HEK293 (cell line): ENCODE data around the gene TLL1.
A peak's percentile ranks its signal among the peaks of the same experiment; 100 is the strongest.

Source experiments
- CTCF ChIA-PET: fragments of 350-600 bp; formaldehyde crosslinking; extraction: SDS; loops from one replicate; lab custom pipeline; 2021; ENCODE audit warnings: antibody characterized with exemption; lab: Yijun Ruan, JAX
- POLR2A ChIA-PET: fragments of 300-600 bp; formaldehyde crosslinking; extraction: SDS; loops from one replicate; lab custom pipeline; 2020; ENCODE audit warnings: antibody characterized with exemption, inconsistent platforms; lab: Yijun Ruan, JAX
- H3K27ac ChIP-seq: fragments of 200-500 bp; sonication (Bioruptor generic); 2 replicates; pipeline ENCODE4 v1.5.1; 2014; ENCODE audit warnings: low read depth, low read length, control low read depth, inconsistent platforms; ENCODE audit errors: extremely low read depth
- H3K36me3 ChIP-seq, 2 experiments: fragments of 200-500 bp in 1 of 2; sonication (Bioruptor generic) in 1 of 2; 1 replicate in 1 of 2; 2 replicates in 1 of 2; pipeline ENCODE4 v1.5.1; 2014 to 2017; ENCODE audit warnings: inconsistent platforms in 2 of 2, low read length in 2 of 2; ENCODE audit not compliant: control insufficient read depth in 2 of 2, insufficient read depth in 1 of 2
- H3K4me1 ChIP-seq: fragments of 200-500 bp; sonication (Bioruptor generic); 2 replicates; pipeline ENCODE4 v1.5.1; 2014; ENCODE audit warnings: mild to moderate bottlenecking, low read length, inconsistent platforms; ENCODE audit not compliant: control insufficient read depth, insufficient read depth
- H3K4me3 ChIP-seq: 2 replicates; pipeline ENCODE4 v1.5.1; 2011; ENCODE audit warnings: low read depth, mild to moderate bottlenecking, control low read depth, low read length, moderate library complexity
- H3K9me3 ChIP-seq: fragments of 200-500 bp; sonication (Bioruptor generic); 2 replicates; pipeline ENCODE4 v1.5.1; 2014; ENCODE audit warnings: low read depth, low read length, inconsistent platforms; ENCODE audit not compliant: control insufficient read depth, insufficient read depth
- IKZF3 ChIP-seq: fragments of 450-650 bp; IDR thresholded peaks from 2 replicates; pipeline ENCODE4 v1.5.0; 2018; ENCODE audit warnings: missing biosample characterization, mild to moderate bottlenecking, missing genetic modification characterization, moderate library complexity
- KLF1 ChIP-seq: fragments of 450-650 bp; formaldehyde crosslinking; IDR thresholded peaks from 2 replicates; pipeline ENCODE4 v1.5.1; 2016; ENCODE audit warnings: missing biosample characterization, missing genetic modification characterization
- KLF17 ChIP-seq: fragments of 450-650 bp; formaldehyde crosslinking; IDR thresholded peaks from 2 replicates; pipeline ENCODE4 v1.5.1; 2016; ENCODE audit warnings: missing biosample characterization, missing genetic modification characterization
- SP2 ChIP-seq: fragments of 450-650 bp; formaldehyde crosslinking; IDR thresholded peaks from 2 replicates; pipeline ENCODE4 v1.5.1; 2016; ENCODE audit warnings: missing biosample characterization, missing genetic modification characterization
- ZBTB17 ChIP-seq: fragments of 450-650 bp; formaldehyde crosslinking; IDR thresholded peaks from 2 replicates; pipeline ENCODE4 v1.5.1; 2016; ENCODE audit warnings: missing biosample characterization, missing genetic modification characterization
- ZBTB20 ChIP-seq: fragments of 450-650 bp; formaldehyde crosslinking; IDR thresholded peaks from 2 replicates; pipeline ENCODE4 v1.5.1; 2016; ENCODE audit warnings: missing biosample characterization, missing genetic modification characterization
- ZBTB49 ChIP-seq: fragments of 450-650 bp; formaldehyde crosslinking; IDR thresholded peaks from 2 replicates; pipeline ENCODE4 v1.5.1; 2016; ENCODE audit warnings: missing biosample characterization, missing genetic modification characterization, low read depth
- ZBTB8A ChIP-seq: fragments of 450-650 bp; formaldehyde crosslinking; IDR thresholded peaks from 2 replicates; pipeline ENCODE4 v1.5.1; 2016; ENCODE audit warnings: missing biosample characterization, missing genetic modification characterization
- ZFP3 ChIP-seq: fragments of 450-650 bp; formaldehyde crosslinking; IDR thresholded peaks from 2 replicates; pipeline ENCODE4 v1.5.1; 2016; ENCODE audit warnings: low read depth, missing biosample characterization, missing genetic modification characterization
- ZNF146 ChIP-seq: fragments of 450-650 bp; formaldehyde crosslinking; IDR thresholded peaks from 2 replicates; pipeline ENCODE4 v1.5.1; 2016; ENCODE audit warnings: missing biosample characterization, missing genetic modification characterization
- ZNF19 ChIP-seq: fragments of 450-650 bp; formaldehyde crosslinking; IDR thresholded peaks from 2 replicates; pipeline ENCODE4; 2016; ENCODE audit warnings: missing biosample characterization, missing genetic modification characterization, low read depth
- ZNF2 ChIP-seq: fragments of 450-650 bp; formaldehyde crosslinking; IDR thresholded peaks from 2 replicates; pipeline ENCODE4 v1.5.1; 2016; ENCODE audit warnings: missing biosample characterization, missing genetic modification characterization
- ZNF335 ChIP-seq: fragments of 450-650 bp; formaldehyde crosslinking; conservative IDR thresholded peaks from 2 replicates; pipeline ENCODE4 v1.5.1; 2016; ENCODE audit warnings: missing biosample characterization, missing genetic modification characterization
- ZNF510 ChIP-seq: fragments of 450-650 bp; formaldehyde crosslinking; IDR thresholded peaks from 2 replicates; pipeline ENCODE4 v1.5.1; 2018; ENCODE audit warnings: mild to moderate bottlenecking, missing genetic modification characterization, missing biosample characterization; ENCODE audit not compliant: insufficient replicate concordance
- ZNF530 ChIP-seq: fragments of 450-650 bp; formaldehyde crosslinking; IDR thresholded peaks from 2 replicates; pipeline ENCODE4 v1.5.1; 2016; ENCODE audit warnings: low read depth, missing biosample characterization, missing genetic modification characterization
- ZNF560 ChIP-seq: fragments of 450-650 bp; formaldehyde crosslinking; IDR thresholded peaks from 2 replicates; pipeline ENCODE4 v1.5.1; 2017; ENCODE audit warnings: missing biosample characterization, missing genetic modification characterization, borderline replicate concordance
- ZNF561 ChIP-seq: fragments of 450-650 bp; IDR thresholded peaks from 2 replicates; pipeline ENCODE4 v1.5.1; 2018; ENCODE audit warnings: missing biosample characterization, missing genetic modification characterization, borderline replicate concordance
- ZNF571 ChIP-seq: fragments of 450-650 bp; formaldehyde crosslinking; IDR thresholded peaks from 2 replicates; pipeline ENCODE4 v1.5.0; 2017; ENCODE audit warnings: missing biosample characterization, missing genetic modification characterization
- ZNF621 ChIP-seq: fragments of 450-650 bp; formaldehyde crosslinking; IDR thresholded peaks from 2 replicates; pipeline ENCODE4 v1.5.1; 2017; ENCODE audit warnings: missing biosample characterization, missing genetic modification characterization
- ZNF677 ChIP-seq: fragments of 450-650 bp; IDR thresholded peaks from 2 replicates; pipeline ENCODE4 v1.5.0; 2018; ENCODE audit warnings: missing biosample characterization, mild to moderate bottlenecking, missing genetic modification characterization, moderate library complexity
- ZNF768 ChIP-seq: fragments of 450-650 bp; formaldehyde crosslinking; IDR thresholded peaks from 2 replicates; pipeline ENCODE4 v1.5.1; 2018; ENCODE audit warnings: missing biosample characterization, mild to moderate bottlenecking, missing genetic modification characterization
- ZSCAN23 ChIP-seq: fragments of 450-650 bp; formaldehyde crosslinking; IDR thresholded peaks from 2 replicates; pipeline ENCODE4 v1.5.1; 2016; ENCODE audit warnings: missing biosample characterization, missing genetic modification characterization
- TF ChIP-seq, protein P1 (sequence below): fragments of 450-650 bp; formaldehyde crosslinking; IDR thresholded peaks from 2 replicates; pipeline ENCODE4 v1.5.1; 2016; ENCODE audit warnings: missing biosample characterization, missing genetic modification characterization
- TF ChIP-seq, protein P2 (sequence below): fragments of 450-650 bp; formaldehyde crosslinking; IDR thresholded peaks from 2 replicates; pipeline ENCODE4 v1.5.1; 2016; ENCODE audit warnings: missing biosample characterization, missing genetic modification characterization
- TF ChIP-seq, protein P3 (sequence below): fragments of 450-650 bp; formaldehyde crosslinking; IDR thresholded peaks from 2 replicates; pipeline ENCODE4 v1.5.1; 2017; ENCODE audit warnings: missing biosample characterization, missing genetic modification characterization

Gene TLL1

GRCh38 chr4:165872461-165873297 is at the start of gene TLL1:
TSS of gene TLL1 (plus strand) at chr4:165873237. CDS start at chr4:165873905, 668 bp downstream.
- Histone ChIP-seq H3K27ac (peak within 1 kb of the TSS; percentile 48; the same call in 1 of the 2 replicates), H3K4me3 (peak within 1 kb of the TSS; percentile 48)
- POLR2A ChIA-PET = no interaction called here

DNA sequence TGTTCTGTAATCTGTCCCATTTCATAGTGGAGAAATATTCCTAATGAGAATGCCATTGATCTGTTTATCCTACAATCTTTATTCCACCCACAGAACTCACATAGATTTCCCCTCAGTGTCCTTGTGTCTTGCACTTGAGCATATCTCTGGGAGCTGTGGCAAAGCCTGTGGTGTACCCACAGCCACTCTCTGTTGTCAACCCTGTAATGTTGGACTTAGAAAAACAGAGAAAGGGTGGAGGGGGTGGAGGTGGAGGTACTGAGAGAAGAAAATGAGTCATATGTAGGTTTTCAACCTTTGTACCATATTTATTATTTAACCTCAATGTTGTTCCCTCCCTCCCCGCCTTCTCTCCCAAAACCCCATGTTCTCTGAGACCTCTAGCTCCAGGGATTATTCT is 46.9 kb upstream of the TLL1 start:
- ChIA-PET POLR2A (no interaction called here), CTCF (no interaction called here)
- no peaks in the 10 kb centered on the region for H3K9me3 ChIP-seq
- no peaks in the 10 kb centered on the region for H3K4me1 ChIP-seq
- no peaks in the 10 kb centered on the region for H3K36me3 ChIP-seq
- no peak overlapping the region for H3K27ac ChIP-seq
- TF ChIP-seq, protein P1, sequence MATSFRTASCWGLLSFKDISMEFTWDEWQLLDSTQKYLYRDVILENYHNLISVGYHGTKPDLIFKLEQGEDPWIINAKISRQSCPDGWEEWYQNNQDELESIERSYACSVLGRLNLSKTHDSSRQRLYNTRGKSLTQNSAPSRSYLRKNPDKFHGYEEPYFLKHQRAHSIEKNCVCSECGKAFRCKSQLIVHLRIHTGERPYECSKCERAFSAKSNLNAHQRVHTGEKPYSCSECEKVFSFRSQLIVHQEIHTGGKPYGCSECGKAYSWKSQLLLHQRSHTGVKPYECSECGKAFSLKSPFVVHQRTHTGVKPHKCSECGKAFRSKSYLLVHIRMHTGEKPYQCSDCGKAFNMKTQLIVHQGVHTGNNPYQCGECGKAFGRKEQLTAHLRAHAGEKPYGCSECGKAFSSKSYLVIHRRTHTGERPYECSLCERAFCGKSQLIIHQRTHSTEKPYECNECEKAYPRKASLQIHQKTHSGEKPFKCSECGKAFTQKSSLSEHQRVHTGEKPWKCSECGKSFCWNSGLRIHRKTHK (tag by site-specific recombination) = no peak
- TF ChIP-seq ZNF560 (tag by site-specific recombination) = no peak
- TF ChIP-seq ZNF561 = no peak
- TF ChIP-seq KLF1 (tag by site-specific recombination) = no peak
- no peak for TF ChIP-seq ZNF571 (tag by site-specific recombination)
- no peak for TF ChIP-seq KLF17 (tag by site-specific recombination)
- no peak for TF ChIP-seq ZNF146
- TF ChIP-seq ZNF530 (tag by site-specific recombination) = no peak
- TF ChIP-seq, all 188 proteins: peak for 0
- no peak overlapping the region for H3K4me3 ChIP-seq

More at GRCh38 chr4:165872461-165873297, at the start of gene TLL1:
- Histone ChIP-seq H3K36me3 (no peaks in the 10 kb centered on the region), H3K9me3 (no peaks in the 10 kb centered on the region), H3K4me1 (no peaks in the 10 kb centered on the region)
- CTCF ChIA-PET = interaction anchor here (0.7 kb wide), 1 partner anchor 15 kb away, joined by 7 read pairs; no protein-coding TSS in a partner anchor
- TF ChIP-seq ZBTB17 (tag by site-specific recombination) (peak; percentile 58), ZNF335 (tag by site-specific recombination) (peak; percentile 34; the same call in 1 of the 2 replicates), ZBTB20 (tag by site-specific recombination) (peak; percentile 26; the same call in 1 of the 2 replicates), ZNF2 (tag by site-specific recombination) (no peak)

- ChIA-PET CTCF (no interaction called here), POLR2A (no interaction called here)
- H3K27ac ChIP-seq = no peak overlapping the region
- H3K36me3 ChIP-seq = no peaks in the 10 kb centered on the region
- H3K4me1 ChIP-seq = no peaks in the 10 kb centered on the region
- H3K9me3 ChIP-seq = no peaks in the 10 kb centered on the region
- no peak overlapping the region for H3K4me3 ChIP-seq
- TF ChIP-seq ZNF768 (tag by site-specific recombination) (no peak), ZNF677 (tag by site-specific recombination) (no peak), SP2 (tag by site-specific recombination) (no peak), ZNF19 (no peak), IKZF3 (tag by site-specific recombination) (no peak), ZNF621 (tag by site-specific recombination) (no peak), ZNF510 (no peak), ZBTB49 (tag by site-specific recombination) (no peak), ZSCAN23 (no peak), ZFP3 (tag by site-specific recombination) (no peak), ZBTB8A (tag by site-specific recombination) (no peak)
- TF ChIP-seq, protein P2, sequence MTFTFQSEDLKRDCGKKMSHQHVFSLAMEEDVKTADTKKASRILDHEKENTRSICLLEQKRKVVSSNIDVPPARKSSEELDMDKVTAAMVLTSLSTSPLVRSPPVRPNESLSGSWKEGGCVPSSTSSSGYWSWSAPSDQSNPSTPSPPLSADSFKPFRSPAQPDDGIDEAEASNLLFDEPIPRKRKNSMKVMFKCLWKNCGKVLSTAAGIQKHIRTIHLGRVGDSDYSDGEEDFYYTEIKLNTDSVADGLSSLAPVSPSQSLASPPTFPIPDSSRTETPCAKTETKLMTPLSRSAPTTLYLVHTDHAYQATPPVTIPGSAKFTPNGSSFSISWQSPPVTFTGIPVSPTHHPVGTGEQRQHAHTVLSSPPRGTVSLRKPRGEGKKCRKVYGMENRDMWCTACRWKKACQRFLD (tag by site-specific recombination) = no peak
- TF ChIP-seq, protein P3, sequence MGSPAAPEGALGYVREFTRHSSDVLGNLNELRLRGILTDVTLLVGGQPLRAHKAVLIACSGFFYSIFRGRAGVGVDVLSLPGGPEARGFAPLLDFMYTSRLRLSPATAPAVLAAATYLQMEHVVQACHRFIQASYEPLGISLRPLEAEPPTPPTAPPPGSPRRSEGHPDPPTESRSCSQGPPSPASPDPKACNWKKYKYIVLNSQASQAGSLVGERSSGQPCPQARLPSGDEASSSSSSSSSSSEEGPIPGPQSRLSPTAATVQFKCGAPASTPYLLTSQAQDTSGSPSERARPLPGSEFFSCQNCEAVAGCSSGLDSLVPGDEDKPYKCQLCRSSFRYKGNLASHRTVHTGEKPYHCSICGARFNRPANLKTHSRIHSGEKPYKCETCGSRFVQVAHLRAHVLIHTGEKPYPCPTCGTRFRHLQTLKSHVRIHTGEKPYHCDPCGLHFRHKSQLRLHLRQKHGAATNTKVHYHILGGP (tag by site-specific recombination) = no peak
These were observed 46.0 kb upstream of the TLL1 start for GRCh38 chr4:165827018-165827417.
